Fibroblast of skin of back (primary cell): Measurements from ENCODE around the gene ZNF343. TPM values are rescaled to one million over a fixed set of nuclear protein-coding genes. Genes with fewer than 3 reads are reported as not detected.
A peak's percentile ranks its signal among the peaks of the same experiment; 100 is the strongest.
"Not testable (repeated sequence)": the region's sequence is repeated elsewhere in the genome, so short reads cannot be mapped to it uniquely, and the experiment has no call there.

Experiments
- DNase-seq: peaks from one replicate; pipeline ENCODE4 v3.0.0-alpha.2; 2013
- polyA plus RNA-seq, 2 experiments: library from polyadenylated mRNA; unstranded; fragments of 120-200 nt; gene quantifications; one replicate each; pipeline ENCODE4 v1.2.1, GENCODE V29; 2013; ENCODE audit not compliant: insufficient read length in 2 of 2

ZNF343 gene
- polyA plus RNA-seq (2013, experiment 1 of 2; ENCODE audit: insufficient read length), result 9.1 TPM
- 8.1 TPM for polyA plus RNA-seq (2013, experiment 2 of 2; ENCODE audit: insufficient read length)

- DNase-seq, result peak; percentile 86
Measured at GRCh38 chr20:2508631-2509467, at the start of gene ZNF343. TSS of gene ZNF343 (minus strand) at chr20:2508915. CDS start at chr20:2493895, 15,020 bp downstream.

GRCh38 chr20:2557873-2558580, 49.3 kb upstream of the ZNF343 start:
- no peak for DNase-seq

GRCh38 chr20:2545594-2545993, 36.9 kb upstream of the ZNF343 start:
- no peak for DNase-seq

GRCh38 chr20:2544211-2544610, 35.5 kb upstream of the ZNF343 start:
- DNase-seq, result no peak

GRCh38 chr20:2542361-2542760, 33.6 kb upstream of the ZNF343 start:
- no peak for DNase-seq

GRCh38 chr20:2541940-2542339, 33.2 kb upstream of the ZNF343 start:
- DNase-seq, result no peak

- no peak for DNase-seq
Measured at GRCh38 chr20:2538931-2539720, 30.4 kb upstream of the ZNF343 start.

GRCh38 chr20:2538356-2538755, 29.6 kb upstream of the ZNF343 start:
- DNase-seq, result no peak

GRCh38 chr20:2537101-2537500, 28.4 kb upstream of the ZNF343 start:
- DNase-seq, result no peak

- DNase-seq, result no peak
Measured at GRCh38 chr20:2536560-2536986, 27.9 kb upstream of the ZNF343 start, which contains the start of gene TMC2. TSS of gene TMC2 (plus strand) at chr20:2536573. CDS start at chr20:2536622, 49 bp downstream.

- DNase-seq, result no peak
Measured at GRCh38 chr20:2535711-2536559, 27.2 kb upstream of the ZNF343 start.

- DNase-seq, result no peak
Measured at GRCh38 chr20:2533118-2533517, 24.4 kb upstream of the ZNF343 start.

GRCh38 chr20:2528671-2529271, 20.1 kb upstream of the ZNF343 start:
- no peak for DNase-seq

- DNase-seq, result no peak
Measured at GRCh38 chr20:2527762-2528161, 19.0 kb upstream of the ZNF343 start.

GRCh38 chr20:2526218-2526583, 17.5 kb upstream of the ZNF343 start:
- DNase-seq, result not testable (repeated sequence)

- DNase-seq, result peak; percentile 74
Measured at GRCh38 chr20:2524709-2525506, 16.2 kb upstream of the ZNF343 start.

GRCh38 chr20:2523919-2524708, 15.4 kb upstream of the ZNF343 start:
- peak; percentile 72 for DNase-seq

- DNase-seq, result not testable (repeated sequence)
Measured at GRCh38 chr20:2522826-2523429, 14.2 kb upstream of the ZNF343 start.
